ENCODE measurements around the gene FAM216A.
"Not testable (repeated sequence)": the region's sequence is repeated elsewhere in the genome, so short reads cannot be mapped to it uniquely, and the experiment has no call there.

The FAM216A gene

DNA sequence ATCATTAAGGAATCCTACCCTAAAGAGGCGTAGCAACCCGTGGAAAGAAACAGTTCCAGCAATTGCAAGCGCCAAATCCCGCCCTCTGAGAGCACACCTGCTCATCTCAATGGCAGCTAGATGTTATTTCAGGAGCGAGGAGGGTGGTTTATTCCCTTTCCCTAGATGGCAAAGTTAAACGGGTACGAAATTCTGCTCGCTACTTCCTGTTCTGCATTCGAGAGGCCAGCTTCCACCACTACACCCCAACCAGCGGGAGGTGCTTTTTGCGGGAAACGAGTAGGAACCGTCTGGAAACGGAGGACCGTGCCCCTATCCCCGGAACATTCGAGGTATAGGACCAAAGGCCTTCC is 32.7 kb downstream of the FAM216A start:
- DNase-seq: peak in 1 of 2 donors; percentile 30

DNA sequence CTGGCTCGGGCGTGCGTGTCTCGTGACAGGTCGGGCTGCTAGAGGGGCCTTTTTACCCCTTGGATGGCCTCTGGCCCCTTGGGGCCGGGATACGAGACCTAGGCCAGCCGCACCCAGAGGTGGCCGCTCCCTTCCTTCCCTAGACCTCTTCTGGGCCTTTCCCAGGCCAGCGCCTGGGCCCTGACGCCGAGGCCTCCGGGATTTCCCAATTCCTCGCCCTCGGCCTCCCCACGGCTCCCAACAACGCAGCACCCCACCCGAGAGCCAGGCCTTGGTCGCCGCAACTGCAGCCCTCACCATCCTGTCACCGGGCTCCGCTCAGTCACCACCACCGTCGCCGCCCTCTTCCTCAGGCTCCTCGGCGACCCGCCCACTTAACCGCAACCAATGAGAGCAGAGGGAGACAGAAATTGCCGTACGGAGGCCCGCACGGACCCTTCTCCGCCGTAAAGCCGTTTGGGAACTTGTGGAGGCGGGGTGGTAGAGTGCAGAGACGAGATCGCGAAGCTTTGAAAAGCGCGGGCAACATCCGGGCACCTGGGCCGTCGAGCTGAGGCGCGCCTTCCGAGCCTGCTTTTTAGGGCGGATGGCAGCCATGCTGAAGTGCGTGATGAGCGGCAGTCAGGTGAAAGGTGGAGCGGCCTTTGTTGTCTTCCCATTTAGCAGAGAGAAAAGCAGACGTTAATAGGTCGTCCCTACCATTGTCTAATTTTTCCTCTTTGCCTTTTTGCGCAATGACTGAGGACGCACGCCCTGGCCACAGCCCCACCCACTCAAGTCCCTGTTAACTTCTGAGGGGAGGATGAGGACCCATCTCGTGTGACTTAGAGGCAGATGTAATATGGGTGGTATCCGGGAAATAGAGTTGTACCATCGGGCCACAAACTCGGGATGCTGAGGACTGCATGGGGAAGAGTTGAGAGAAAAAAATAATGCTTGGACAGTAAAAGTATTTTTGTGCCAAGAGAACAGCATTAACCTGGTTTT is 33.4 kb downstream of the FAM216A start, which contains the start of the genes RAD9B and VPS29:
Gene RAD9B, plus strand, starts transcription at position 580 of the 987 bp plus-strand sequence. Its CDS starts 7 bp downstream, at position 587.
Gene VPS29, minus strand, starts transcription at position 360 of the 987 bp plus-strand sequence. Its CDS starts 60 bp downstream, at position 300.
- DNase-seq: peak; percentile 99

DNA sequence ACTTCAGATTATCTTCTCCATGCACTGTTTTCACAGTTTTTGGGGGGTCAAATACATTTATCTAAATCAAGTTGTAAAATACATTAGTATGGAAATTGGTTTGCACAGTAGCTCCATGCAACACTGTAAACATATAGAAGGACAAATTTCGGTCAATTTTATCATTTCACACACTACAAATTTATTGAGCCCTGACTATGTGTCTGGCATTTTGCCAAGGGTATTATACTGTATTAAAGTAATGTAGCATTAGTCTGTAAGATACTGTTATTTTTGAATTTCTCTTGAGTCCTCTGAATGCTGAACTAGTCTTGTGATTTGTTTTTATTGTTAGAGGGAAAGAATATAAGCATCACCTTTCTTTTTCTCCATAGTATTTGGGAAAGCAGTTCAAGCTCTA is 34.8 kb downstream of the FAM216A start:
- no peak for DNase-seq

DNA sequence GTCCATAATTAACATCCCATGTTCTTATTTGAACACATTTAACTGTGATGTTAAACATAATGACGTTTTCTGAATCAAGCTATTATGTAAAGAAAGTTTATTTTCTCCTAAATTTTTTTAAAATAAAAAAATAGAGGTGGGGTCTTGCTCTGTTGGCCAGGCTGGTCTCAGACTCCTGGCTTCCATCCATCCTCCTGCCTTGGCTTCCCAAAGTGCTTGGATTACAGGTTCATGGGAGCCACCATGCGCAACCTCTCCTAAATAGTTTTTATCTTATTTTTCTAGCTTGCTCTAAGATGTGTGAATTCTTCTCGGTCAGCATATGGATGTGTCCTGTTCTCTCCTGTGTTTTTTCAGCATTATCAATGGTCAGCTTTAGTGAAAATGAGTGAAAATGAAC is 36.7 kb downstream of the FAM216A start:
- DNase-seq: no peak

DNA sequence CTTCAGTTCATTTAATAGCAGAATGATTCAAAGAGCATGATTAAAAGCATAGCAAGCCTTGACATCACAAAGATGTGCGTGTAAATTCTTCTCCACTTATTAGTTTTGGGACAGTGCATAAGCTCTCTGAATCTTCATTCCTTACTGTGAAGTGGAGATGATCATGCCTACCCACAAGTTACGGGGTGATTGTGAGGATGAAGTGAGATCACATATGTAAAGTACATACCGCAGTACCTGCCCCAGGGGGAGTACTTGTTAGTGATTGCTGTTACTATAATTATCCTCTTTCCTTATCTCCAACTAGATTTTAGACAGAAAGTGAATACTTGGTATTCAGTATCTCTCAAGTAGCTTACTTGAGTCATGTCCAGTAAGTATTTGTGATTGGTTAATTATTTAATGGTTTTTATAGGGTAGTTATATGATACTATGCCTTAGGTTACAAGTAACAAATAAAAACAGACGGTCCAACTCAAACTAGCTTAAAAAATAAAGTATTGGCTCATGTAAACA is 39.5 kb downstream of the FAM216A start:
- DNase-seq: no peak

DNA sequence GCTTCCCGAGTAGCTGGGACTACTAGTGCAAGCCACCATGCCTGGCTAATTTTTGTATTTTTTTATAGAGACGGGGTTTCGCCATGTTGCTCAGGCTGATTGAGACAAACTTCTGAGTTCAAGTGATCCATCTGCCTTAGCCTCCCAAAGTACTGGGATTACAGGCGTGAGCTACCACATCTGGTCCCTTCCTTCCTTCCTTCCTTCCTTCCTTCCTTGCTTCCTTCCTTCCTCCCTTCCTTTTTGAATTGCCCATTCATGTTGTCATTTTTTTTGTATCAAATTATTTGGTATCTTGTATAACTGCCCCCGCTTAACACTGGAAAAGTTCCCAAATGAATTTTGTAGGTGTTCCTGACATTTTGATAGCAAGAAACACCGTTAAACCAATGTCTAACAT is 45.2 kb downstream of the FAM216A start:
- DNase-seq: no peak

DNA sequence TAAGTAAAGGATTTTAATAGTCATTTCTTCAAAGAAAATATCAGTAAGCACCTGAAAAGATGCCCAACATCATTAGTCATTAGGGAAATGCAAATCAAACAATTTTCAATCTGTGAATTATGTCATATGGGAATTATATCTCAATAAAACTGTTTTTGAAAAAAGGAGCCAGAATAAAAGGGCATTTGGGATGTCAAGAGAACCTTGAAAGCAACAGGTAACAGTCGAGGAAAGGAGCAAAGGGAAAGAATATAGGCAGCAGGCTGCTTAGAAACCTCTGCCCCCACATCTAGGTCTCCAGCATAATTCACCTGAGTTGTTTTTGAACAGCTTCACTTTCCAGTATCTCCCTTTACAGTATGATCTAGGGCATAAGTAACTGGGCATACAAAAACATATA is 45.7 kb downstream of the FAM216A start:
- no peak for DNase-seq

DNA sequence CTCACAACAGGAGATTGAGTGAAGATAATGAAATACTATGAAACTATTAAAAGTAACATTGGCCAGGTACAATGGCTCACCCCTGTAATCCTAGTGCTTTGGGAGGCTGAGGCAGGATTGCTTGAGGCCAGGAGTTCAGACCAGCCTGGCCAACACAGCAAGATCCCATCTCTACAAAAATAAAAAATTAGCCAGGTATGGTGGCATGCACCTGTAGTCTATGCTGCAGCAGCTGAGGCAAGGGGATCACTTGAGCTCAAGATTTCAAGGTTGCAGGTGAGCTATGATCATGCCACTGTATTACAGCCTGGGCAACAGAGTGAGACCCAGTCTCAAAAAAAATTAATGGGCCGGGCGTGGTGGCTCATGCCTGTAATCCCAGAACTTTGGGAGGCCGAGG is 48.4 kb downstream of the FAM216A start:
- no peak for DNase-seq

DNA sequence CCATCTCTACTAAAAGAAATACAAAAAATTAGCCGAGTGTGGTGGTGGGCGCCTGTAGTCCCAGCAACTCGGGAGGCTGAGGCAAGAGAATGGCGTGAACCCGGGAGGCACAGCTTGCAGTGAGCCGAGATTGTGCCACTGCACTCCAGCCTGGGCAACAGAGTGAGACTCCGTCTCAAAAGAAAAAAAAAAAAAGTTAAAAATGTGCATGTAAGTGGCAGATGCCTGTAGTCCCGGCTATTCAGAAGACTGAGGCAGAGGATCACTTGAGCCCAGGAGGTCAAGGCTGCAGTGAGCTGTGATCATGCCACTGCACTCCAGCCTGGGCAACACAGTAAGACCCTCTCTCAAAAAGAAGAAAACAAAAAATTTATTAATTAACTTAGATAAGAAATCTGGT is 49.4 kb downstream of the FAM216A start:
- not testable (repeated sequence) for DNase-seq

DNA sequence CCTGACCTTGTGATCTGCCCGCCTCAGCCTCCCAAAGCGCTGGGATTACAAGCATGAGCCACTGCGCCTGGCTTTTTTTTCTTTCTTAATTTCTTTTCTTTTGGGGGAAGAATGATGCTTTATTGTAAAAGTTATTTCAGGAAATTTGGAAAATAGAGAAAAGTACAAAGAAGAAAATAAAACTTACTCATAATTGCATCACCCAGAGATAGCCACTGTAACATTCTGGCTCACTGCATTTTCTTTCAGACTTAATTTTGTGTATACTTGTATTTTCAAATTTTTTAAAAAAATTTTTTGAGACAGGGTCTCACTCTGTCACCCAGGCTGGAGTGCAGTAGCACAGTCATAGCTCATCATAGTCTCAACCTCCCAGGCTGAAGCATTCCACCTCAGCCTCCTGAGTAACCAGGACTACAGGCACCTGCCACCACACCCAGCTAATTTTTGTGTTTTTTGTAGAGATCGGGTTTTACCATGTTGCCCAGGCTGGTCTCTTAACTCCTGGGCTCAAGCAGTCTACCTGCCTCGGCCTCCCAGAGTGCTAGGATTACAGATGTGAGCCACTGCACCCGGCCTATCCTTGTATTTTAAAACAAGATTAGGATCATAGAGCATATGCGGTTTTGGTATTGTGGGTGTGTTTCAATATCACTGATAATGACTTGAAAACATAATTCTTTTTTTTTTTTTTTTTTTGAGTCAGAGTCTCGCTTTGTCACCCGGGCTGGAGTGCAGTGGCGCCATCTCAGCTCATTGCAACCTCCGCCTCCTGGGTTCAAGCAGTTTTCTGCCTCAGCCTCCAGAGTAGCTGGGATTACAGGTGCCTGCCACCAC is 52.4 kb downstream of the FAM216A start:
- DNase-seq: not testable (repeated sequence)

DNA sequence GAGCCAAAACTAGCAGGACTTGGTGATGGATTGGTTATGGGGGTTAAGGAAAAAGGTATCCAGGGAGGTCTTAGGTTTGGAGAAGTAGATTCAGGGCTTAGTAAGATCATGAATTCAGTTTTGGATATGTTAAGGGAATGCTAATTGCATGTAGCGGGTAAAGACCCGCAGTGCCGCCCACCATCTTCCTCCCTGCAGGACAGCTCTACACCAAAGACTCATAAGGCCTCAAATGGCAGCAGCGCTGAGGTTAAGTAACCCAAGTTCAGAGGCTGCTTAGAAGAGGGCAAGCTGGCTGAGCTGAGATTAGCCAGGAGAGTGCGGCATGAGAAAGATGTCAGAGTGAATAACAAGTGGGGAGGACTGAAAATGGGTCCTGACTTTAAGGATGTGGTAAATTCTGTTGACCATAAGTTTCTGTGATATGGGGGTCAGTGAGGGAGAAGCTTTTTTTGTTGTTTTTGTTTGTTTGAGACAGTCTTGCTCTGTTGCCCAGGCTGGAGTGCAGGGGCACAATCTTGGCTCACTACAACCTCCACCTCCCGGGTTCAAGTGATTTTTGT is 59.7 kb downstream of the FAM216A start:
- no peak for DNase-seq

DNA sequence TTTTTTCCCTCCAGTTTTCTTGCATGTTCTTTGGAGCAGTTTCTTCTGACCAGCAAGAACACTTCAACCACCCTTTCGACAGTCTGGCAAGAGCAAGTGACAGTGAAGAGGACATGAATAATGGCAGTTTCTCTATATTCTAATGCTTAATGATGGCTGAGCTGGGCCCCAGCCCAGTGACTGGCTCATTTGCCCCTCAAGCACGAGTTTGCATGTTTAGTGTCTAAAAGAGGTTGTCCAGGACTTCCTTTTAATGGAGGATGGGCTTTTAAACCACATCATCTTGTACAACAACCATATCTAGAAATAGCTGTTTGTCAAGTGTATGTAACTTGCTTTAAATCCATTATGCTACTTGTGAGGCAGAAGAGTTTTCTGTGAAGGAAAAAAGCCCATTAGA is 61.9 kb downstream of the FAM216A start:
- no peak for DNase-seq

DNA sequence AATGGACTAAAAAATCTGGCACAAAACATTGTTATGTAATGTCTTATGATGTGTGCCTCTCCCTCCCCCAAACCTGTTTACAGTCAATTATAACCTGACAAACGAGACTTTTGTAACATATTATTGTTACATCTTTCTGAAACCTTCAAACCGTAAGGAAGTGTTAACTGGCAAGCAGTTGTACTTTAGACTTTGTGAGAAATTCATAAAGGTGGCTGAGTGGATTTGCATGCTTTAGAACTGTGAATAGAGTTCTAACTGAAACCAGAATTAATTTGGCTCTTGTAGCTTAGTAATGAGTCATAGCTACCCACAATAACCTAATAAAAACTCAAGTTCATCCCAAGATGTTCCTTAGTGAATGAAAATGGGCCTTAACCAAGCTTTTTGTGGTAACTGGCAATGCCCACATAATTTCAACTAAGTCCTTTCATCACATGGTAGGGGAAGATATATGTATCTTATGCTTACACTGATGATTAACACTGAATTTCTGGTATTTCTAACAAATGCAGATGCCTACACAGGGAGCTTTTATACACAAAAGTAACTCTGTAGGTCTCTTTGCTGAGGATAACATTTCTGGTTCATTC is 63.2 kb downstream of the FAM216A start:
- no peak for DNase-seq

DNA sequence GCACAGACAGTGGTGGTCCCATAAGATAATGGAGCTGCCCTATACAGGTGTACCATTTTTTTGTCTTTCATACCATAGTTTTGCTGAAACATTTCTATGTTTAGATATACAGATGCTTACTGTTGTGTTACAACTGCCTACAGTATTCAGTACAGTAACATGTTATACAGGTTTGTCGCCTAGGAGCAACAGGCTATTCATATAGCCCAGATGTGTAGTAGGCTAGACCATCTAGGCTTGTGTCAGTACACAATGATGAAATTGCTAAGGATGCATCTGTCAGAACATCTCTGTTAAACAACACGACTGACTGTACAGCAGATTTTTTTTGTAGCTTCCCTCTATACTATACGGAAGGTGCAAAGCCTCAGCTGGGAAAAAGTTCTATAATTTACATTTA is 64.0 kb downstream of the FAM216A start:
- DNase-seq: no peak

DNA sequence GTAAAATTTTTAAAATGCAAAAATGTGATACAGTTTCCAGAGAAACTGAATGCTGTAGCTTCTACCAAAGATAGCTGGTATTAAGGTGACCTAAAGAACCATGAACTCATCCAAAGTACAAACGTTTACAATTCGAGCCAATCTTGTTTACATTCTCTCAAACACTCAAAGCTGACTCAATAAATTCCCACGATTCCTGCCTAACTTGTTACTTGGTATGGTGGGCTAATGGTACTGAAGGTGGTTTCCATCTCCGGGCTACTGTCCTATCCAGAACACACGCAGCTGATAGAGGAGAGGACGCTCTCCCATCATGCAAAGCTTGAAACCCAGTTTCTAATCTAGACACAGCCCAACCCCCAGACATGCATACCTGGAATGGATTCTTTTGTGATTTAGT is 65.0 kb downstream of the FAM216A start:
- no peak for DNase-seq

DNA sequence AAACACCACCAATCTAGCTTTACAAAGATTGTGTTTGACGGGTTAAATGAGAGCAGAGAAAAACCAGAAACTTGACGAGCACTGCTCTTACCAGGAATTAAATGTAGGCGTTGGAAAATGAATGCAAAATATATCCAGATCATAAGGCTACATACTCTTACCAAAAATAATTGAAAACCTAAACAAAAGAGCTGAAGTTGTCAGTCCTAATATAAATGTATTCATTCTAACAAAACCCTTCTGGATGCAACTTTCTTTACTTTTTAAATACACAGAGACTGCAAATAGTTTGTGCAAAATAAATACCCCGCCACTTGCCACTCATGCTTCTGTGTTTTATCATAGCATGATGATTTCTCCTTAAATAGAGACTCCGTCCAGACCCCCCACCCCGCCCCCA is 66.2 kb downstream of the FAM216A start:
- no peak for DNase-seq

DNA sequence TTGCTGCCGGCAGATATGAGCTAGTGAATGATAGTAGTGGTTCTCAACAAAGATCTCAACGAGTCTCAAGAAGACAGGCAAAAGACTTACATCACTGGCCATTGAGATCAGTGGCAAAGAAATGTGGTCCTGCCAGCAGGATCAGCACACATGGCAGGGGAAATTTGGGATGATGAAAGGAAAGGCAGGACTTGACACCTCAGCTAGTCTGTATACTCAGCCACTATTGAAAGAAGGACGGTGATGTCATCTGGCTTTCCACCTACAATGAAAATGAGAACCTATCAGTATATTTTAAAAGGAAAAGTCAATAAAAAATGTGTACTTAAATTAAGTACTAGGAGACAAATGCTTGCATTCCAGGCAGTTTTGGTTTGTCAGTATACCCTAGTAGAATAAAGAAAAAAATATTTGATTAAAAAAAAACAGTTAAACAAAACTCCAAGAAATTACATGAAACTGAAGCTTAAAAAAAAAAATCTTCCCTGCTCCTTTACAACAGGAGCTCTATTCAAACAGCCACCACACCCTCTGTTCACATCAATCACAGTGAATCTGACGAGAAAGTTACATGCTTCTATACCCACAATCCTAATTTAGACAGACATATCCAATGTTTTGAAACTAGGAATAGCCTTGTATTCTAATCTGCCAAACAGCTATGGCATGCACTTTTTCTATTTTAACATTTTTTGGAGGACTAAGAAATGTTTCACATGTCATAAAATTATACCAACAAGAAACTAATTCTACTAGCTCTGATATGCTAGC is 68.4 kb downstream of the FAM216A start:
- no peak for DNase-seq

DNA sequence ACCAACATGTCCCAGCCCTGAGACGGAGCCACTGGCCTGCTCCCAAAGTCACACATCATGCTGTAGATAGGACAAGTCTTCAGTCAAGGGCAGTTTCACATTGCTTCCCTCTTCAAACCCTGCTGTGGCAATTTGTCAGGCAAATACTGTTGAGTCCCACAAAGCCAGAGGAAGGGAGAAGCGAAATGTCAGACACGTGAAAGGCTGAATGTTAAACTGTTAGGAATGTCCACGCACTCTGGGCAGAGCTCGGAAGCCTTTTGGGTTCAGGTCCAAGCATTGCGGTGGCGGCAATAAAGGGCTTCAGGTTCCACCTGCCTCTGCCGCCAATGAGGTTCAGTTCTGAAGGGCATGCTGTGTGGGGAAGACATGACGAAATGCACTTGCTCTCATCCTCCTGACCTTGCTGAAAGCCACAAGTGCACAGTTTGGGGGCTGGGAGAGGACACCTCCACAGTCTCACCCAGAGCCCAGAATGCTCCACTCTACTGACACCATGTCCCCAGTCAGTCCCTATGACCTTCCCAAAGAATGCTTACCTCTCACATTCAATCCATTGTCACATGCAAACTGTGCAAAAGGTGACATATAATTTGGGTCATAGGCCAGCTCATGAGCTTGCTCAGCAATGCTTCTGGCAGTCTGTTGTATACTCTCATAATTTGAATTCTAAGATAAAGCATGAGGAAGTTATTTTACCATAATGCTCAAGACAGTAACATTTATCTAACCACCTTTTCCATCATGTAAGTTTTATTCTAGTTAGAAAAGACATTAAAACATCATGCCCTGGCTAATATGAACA is 69.2 kb downstream of the FAM216A start:
- no peak for DNase-seq

DNA sequence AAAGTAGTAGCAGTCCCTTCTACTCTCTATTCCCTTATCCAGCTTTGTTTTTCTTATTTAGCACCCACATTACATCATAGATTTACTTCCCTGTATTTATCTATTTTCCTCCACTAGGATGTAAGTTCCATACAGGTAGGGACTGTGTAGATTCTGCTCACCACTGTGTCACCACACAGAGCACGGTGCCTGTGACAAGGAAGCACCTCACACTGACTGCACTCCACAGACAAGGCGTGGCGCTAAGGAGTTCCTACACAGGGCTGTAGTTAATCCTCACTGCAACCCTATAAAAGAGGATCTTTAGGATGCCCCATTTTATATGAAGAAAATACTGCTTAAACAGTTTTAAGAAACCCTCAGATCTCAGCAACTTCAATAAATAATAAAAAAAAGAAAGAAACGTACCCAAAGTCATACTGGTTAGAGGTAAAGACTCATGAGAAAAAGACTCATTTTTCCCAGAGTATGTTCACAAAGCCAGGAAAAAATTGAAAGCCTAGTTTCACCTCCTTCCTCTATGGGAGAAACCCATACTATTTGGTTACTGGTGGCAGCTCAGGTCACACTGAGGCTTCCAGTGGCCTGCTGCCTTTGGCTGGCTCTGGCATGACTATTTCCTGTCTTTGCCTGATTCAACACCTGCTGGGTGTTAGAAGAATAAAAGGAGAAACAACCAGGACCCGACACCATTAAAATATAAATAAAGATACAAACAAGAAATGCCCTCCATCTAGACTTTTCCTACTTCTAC is 70.4 kb downstream of the FAM216A start:
- DNase-seq: no peak

All from CD4-positive, alpha-beta T cell treated with Interleukin-4 for 1 hour (primary cell).